GM21526 (cell line): Measurements from ENCODE around the gene TUT4.

Experiments used
- ATAC-seq: cut with Tn5 transposase; IDR thresholded peaks from one replicate; pipeline ENCODE4 v1.9.1; 2021; ENCODE audit warnings: moderate library complexity; ENCODE audit not compliant: unreplicated experiment, low FRiP score

Gene TUT4

GRCh38 chr1:52542085-52542688 is 10.7 kb downstream of the TUT4 start:
- ATAC-seq, result no peak

- ATAC-seq, result no peak
These were observed 17.7 kb downstream of the TUT4 start for GRCh38 chr1:52534928-52535764.

GRCh38 chr1:52533713-52534112 is 19.2 kb downstream of the TUT4 start:
- no peak for ATAC-seq

- ATAC-seq, result no peak
These were observed 20.1 kb downstream of the TUT4 start for GRCh38 chr1:52532731-52533327.

GRCh38 chr1:52532247-52532646 is 20.6 kb downstream of the TUT4 start:
- ATAC-seq, result no peak

- ATAC-seq, result no peak
These were observed 21.5 kb downstream of the TUT4 start for GRCh38 chr1:52531249-52531872.

GRCh38 chr1:52530563-52531144 is 22.2 kb downstream of the TUT4 start:
- ATAC-seq, result no peak

- ATAC-seq, result no peak
These were observed 29.5 kb downstream of the TUT4 start for GRCh38 chr1:52523376-52523775.

- no peak for ATAC-seq
These were observed 32.7 kb downstream of the TUT4 start for GRCh38 chr1:52520148-52520547.

- ATAC-seq, result no peak
These were observed 33.9 kb downstream of the TUT4 start for GRCh38 chr1:52518962-52519361.

- ATAC-seq, result no peak
These were observed 40.9 kb downstream of the TUT4 start for GRCh38 chr1:52511851-52512615.

GRCh38 chr1:52511439-52511838 is 41.5 kb downstream of the TUT4 start:
- no peak for ATAC-seq

GRCh38 chr1:52506920-52507546 is 45.9 kb downstream of the TUT4 start:
- no peak for ATAC-seq

GRCh38 chr1:52506349-52506748 is 46.5 kb downstream of the TUT4 start:
- ATAC-seq, result no peak

- ATAC-seq, result no peak
These were observed 48.2 kb downstream of the TUT4 start for GRCh38 chr1:52504720-52505119.

GRCh38 chr1:52503706-52504105 is 49.2 kb downstream of the TUT4 start:
- no peak for ATAC-seq

- ATAC-seq, result no peak
These were observed 50.1 kb downstream of the TUT4 start for GRCh38 chr1:52502789-52503188.

- no peak for ATAC-seq
These were observed 65.3 kb downstream of the TUT4 start for GRCh38 chr1:52487632-52488031.

GRCh38 chr1:52482326-52483004 is 70.4 kb downstream of the TUT4 start:
- ATAC-seq, result no peak
